CD4-positive, alpha-beta T cell treated with Interleukin-15 for 4 hours (primary cell): ENCODE results near the gene DAO.
"Not testable (repeated sequence)": the region's sequence is repeated elsewhere in the genome, so short reads cannot be mapped to it uniquely, and the experiment has no call there.

Source experiments
- DNase-seq: peaks from one replicate; pipeline ENCODE4 v3.0.0-alpha.2; 2020; ENCODE audit warnings: low spot score

Gene DAO

GRCh38 chr12:108879615-108880254 is at the start of gene DAO:
Gene DAO (plus strand): TSS chr12:108880092. CDS start chr12:108885007, 4,915 bp downstream.
- no peak for DNase-seq

- peak; percentile 22 for DNase-seq
These were observed 48.4 kb upstream of the DAO start for GRCh38 chr12:108831309-108831991.

- DNase-seq, result no peak
These were observed 47.7 kb upstream of the DAO start for GRCh38 chr12:108832208-108832607.

- no peak for DNase-seq
These were observed 47.0 kb upstream of the DAO start for GRCh38 chr12:108832730-108833354.

- DNase-seq, result no peak
These were observed 46.5 kb upstream of the DAO start for GRCh38 chr12:108833355-108833733.

- DNase-seq, result no peak
These were observed 46.0 kb upstream of the DAO start for GRCh38 chr12:108833757-108834472.

GRCh38 chr12:108835860-108836634 is 43.8 kb upstream of the DAO start:
- no peak for DNase-seq

- no peak for DNase-seq
These were observed 42.7 kb upstream of the DAO start for GRCh38 chr12:108837239-108837638.

- no peak for DNase-seq
These were observed 42.2 kb upstream of the DAO start for GRCh38 chr12:108837680-108838079.

GRCh38 chr12:108838194-108839017 is 41.5 kb upstream of the DAO start:
- peak; percentile 72 for DNase-seq

- DNase-seq, result no peak
These were observed 40.6 kb upstream of the DAO start for GRCh38 chr12:108839018-108839889.

GRCh38 chr12:108839890-108840230 is 40.0 kb upstream of the DAO start:
- DNase-seq, result no peak

GRCh38 chr12:108840605-108841332 is 39.1 kb upstream of the DAO start:
- no peak for DNase-seq

- DNase-seq, result not testable (repeated sequence)
These were observed 38.1 kb upstream of the DAO start for GRCh38 chr12:108841825-108842224.

GRCh38 chr12:108842361-108842760 is 37.5 kb upstream of the DAO start:
- DNase-seq, result no peak

- no peak for DNase-seq
These were observed 36.7 kb upstream of the DAO start for GRCh38 chr12:108843187-108843586.

GRCh38 chr12:108845696-108846095 is 34.2 kb upstream of the DAO start:
- DNase-seq, result no peak

GRCh38 chr12:108846290-108846701 is 33.6 kb upstream of the DAO start:
- DNase-seq, result no peak

GRCh38 chr12:108847705-108848104 is 32.2 kb upstream of the DAO start:
- no peak for DNase-seq
